GM12878 (cell line): ENCODE measurements around the gene FHOD3. TPM values are rescaled to one million over a fixed set of nuclear protein-coding genes. Genes with fewer than 3 reads are reported as not detected.

ENCODE experiments used
- ATAC-seq: fragments of 200-7000 bp; cut with Tn5 transposase; 3 replicates; pipeline ENCODE4 v1.9.1; 2020; ENCODE audit warnings: mild to moderate bottlenecking, moderate library complexity
- BruUV-seq: library from RNA; stranded (reverse); fragments of 400-500 nt; replicated peaks from 2 replicates; lab custom pipeline; 2021; lab: Mats Ljungman, UMichigan
- CTCF ChIA-PET: fragments of 300-600 bp; sonication (Branson Sonifier 250); formaldehyde crosslinking; extraction: SDS; loops from one replicate; lab custom pipeline; 2021; ENCODE audit warnings: inconsistent platforms; lab: Yijun Ruan, JAX
- POLR2A ChIA-PET: fragments of 350-600 bp; formaldehyde crosslinking; extraction: SDS; loops from one replicate; lab custom pipeline; 2021; ENCODE audit warnings: inconsistent platforms; lab: Charles Lee
- RAD21 ChIA-PET: fragments of 300-600 bp; sonication (Branson Sonifier 250); formaldehyde crosslinking; loops from one replicate; lab custom pipeline; 2023; ENCODE audit warnings: antibody characterized with exemption; ENCODE audit not compliant: unreplicated experiment; lab: Charles Lee
- SMC1A ChIA-PET: fragments of 300-600 bp; sonication (Branson Sonifier 250); formaldehyde crosslinking; loops from one replicate; lab custom pipeline; 2023; ENCODE audit not compliant: unreplicated experiment, uncharacterized antibody; lab: Charles Lee
- DNase-seq: peaks from one replicate; pipeline ENCODE4 v3.0.0-alpha.2; 2011; ENCODE audit warnings: low read depth, low spot score
- FAIRE-seq: peaks from 3 replicates; lab custom pipeline; 2011; peaks lifted over from hg19 to GRCh38; lab: Jason Lieb, UNC
- H2AFZ ChIP-seq: 2 replicates; pipeline ENCODE4 v1.6.0; 2011; ENCODE audit warnings: low read depth, low read length, control low read depth; ENCODE audit not compliant: control insufficient read depth
- H3K27ac ChIP-seq: 2 replicates; pipeline ENCODE4 v1.5.1; 2011; ENCODE audit warnings: control low read depth; ENCODE audit not compliant: control insufficient read depth, insufficient read depth
- H3K27me3 ChIP-seq, 2 experiments: replicated peaks in 1 of 2; 2 replicates each; pipeline versions ENCODE4 v1.6.0 to v1.6.1; 2011; ENCODE audit warnings: low read length in 1 of 2; ENCODE audit not compliant: control insufficient read depth in 2 of 2, insufficient read depth in 2 of 2
- H3K36me3 ChIP-seq, 2 experiments: 2 replicates each; pipeline ENCODE4 v1.5.1; 2011; ENCODE audit warnings: low read length in 1 of 2; ENCODE audit not compliant: control insufficient read depth in 2 of 2, insufficient read depth in 2 of 2
- H3K4me1 ChIP-seq: 2 replicates; pipeline ENCODE4 v1.6.1; 2011; ENCODE audit warnings: mild to moderate bottlenecking, low read length, moderate library complexity, mixed read lengths; ENCODE audit not compliant: control insufficient read depth, insufficient read depth
- H3K4me2 ChIP-seq: 2 replicates; pipeline ENCODE4 v1.6.0; 2011; ENCODE audit warnings: control low read depth; ENCODE audit not compliant: control insufficient read depth, insufficient read depth
- H3K4me3 ChIP-seq: fragments of 200-600 bp; sonication (generic); 2 replicates; pipeline ENCODE4 v1.5.1; 2016
- H3K79me2 ChIP-seq: 2 replicates; pipeline ENCODE4 v1.6.0; 2011; ENCODE audit warnings: low read length; ENCODE audit not compliant: control insufficient read depth, insufficient read depth
- H3K9ac ChIP-seq: 2 replicates; pipeline ENCODE4 v1.8.0; 2011; ENCODE audit warnings: low read length, control low read depth, mixed read lengths; ENCODE audit not compliant: control insufficient read depth, insufficient read depth
- H3K9me3 ChIP-seq: replicated peaks from 3 replicates; pipeline ENCODE4 v1.5.1; 2011; ENCODE audit warnings: mild to moderate bottlenecking, low read length; ENCODE audit not compliant: control insufficient read depth, insufficient read depth
- H4K20me1 ChIP-seq: 2 replicates; pipeline ENCODE4 v1.6.0; 2011; ENCODE audit not compliant: control insufficient read depth, insufficient read depth
- CBX5 ChIP-seq: sonication (generic); IDR thresholded peaks from 2 replicates; pipeline ENCODE4 v1.6.1; 2016; ENCODE audit warnings: low read depth, moderate library complexity, mild to moderate bottlenecking, inconsistent platforms
- CHD2 ChIP-seq: IDR thresholded peaks from 2 replicates; pipeline ENCODE4 v1.6.1; 2011; ENCODE audit warnings: low read depth, low read length, improper control_type of control experiment, borderline replicate concordance
- EGR1 ChIP-seq, 2 experiments: IDR thresholded peaks; 1 replicate in 1 of 2; 2 replicates in 1 of 2; pipeline ENCODE4 v1.6.1; 2011 to 2012; ENCODE audit warnings: low read depth in 2 of 2, low read length in 2 of 2, borderline replicate concordance in 1 of 2, mild to moderate bottlenecking in 1 of 2, moderate library complexity in 1 of 2
- ETV6 ChIP-seq, 2 experiments: fragments of 450-650 bp in 1 of 2; IDR thresholded peaks in 1 of 2; conservative IDR thresholded peaks in 1 of 2; 2 replicates each; pipeline ENCODE4 v1.6.1; 2014; ENCODE audit warnings: antibody characterized with exemption in 1 of 2, borderline replicate concordance in 1 of 2, low read depth in 1 of 2, mild to moderate bottlenecking in 1 of 2, moderate library complexity in 1 of 2
- EZH2 ChIP-seq: IDR thresholded peaks from 2 replicates; pipeline ENCODE4 v1.6.1; 2012; ENCODE audit warnings: low read depth, mild to moderate bottlenecking, control low read depth, inconsistent platforms, low read length, borderline replicate concordance; ENCODE audit not compliant: control insufficient read depth
- IKZF1 ChIP-seq: fragments of 450-650 bp; conservative IDR thresholded peaks from 2 replicates; pipeline ENCODE4 v1.6.1; 2017; ENCODE audit warnings: antibody characterized with exemption, mild to moderate bottlenecking
- NBN ChIP-seq: fragments of 450-650 bp; IDR thresholded peaks from 2 replicates; pipeline ENCODE4 v1.6.1; 2016
- SIN3A ChIP-seq: IDR thresholded peaks from 2 replicates; pipeline ENCODE4 v1.6.1; 2012; ENCODE audit warnings: low read depth, low read length, improper control_type of control experiment
- SMC3 ChIP-seq: IDR thresholded peaks from 2 replicates; pipeline ENCODE4 v1.6.1; 2011; ENCODE audit warnings: low read length, improper control_type of control experiment, borderline replicate concordance
- WGBS: methylation state at CpG from one replicate; pipeline ENCODE4 v1.1.6; 2016; ENCODE audit warnings: low lambda C conversion rate; ENCODE audit not compliant: insufficient replicate concordance, insufficient coverage; ENCODE audit errors: missing lambda C conversion rate; 5-methylcytosine and 5-hydroxymethylcytosine counted together
- in situ Hi-C: fragments of 300-500 bp; cut with MboI; formaldehyde crosslinking; loops from 9 replicates; pipeline ENCODE4 v1.14.3; 2018; ENCODE audit warnings: mixed read lengths
- intact Hi-C: fragments of 100-400 bp; cut with micrococcal nuclease; formaldehyde crosslinking; loops from one replicate; pipeline ENCODE4 v1.14.2; 2022; ENCODE audit not compliant: unreplicated experiment
- polyA plus RNA-seq, 11 experiments: library from polyadenylated mRNA; depleted of rRNA in 4 of 11; unstranded in 6 of 11; stranded (reverse) in 5 of 11; fragments of >200 nt; fragmentation: Nextera tagmentation in 4 of 11; fragmentation: Illumina TruSeq in 1 of 11; extraction: Ambion mirVana in 4 of 11; extraction: Trizol in 1 of 11; gene quantifications; 1 replicate in 1 of 11; 2 replicates in 10 of 11; pipeline versions ENCODE4 v1.2.1 to v1.2.3, GENCODE V29; 2011 to 2016; ENCODE audit warnings: inconsistent platforms in 2 of 11, missing spikeins in 2 of 11, low read depth in 1 of 11
- total RNA-seq, 4 experiments: library from RNA; depleted of rRNA in 3 of 4; stranded (reverse); fragments of >200 nt in 3 of 4; fragmentation: Illumina TruSeq in 1 of 4; extraction: Trizol in 1 of 4; gene quantifications; 2 replicates each; pipeline versions ENCODE4 v1.2.1 to v1.2.3, GENCODE V29; 2013 to 2021
- TF ChIP-seq, protein P1 (sequence below): IDR thresholded peaks from 2 replicates; pipeline ENCODE4 v1.6.1; 2012; ENCODE audit warnings: mild to moderate bottlenecking, low read depth, low read length

FHOD3 gene
- total and polyA plus RNA-seq, 10 of the 15 experiments (the other 5 are each of a cell fraction or from before 2014, with no cell fraction given): 0.77 to 26.7 (median 10.4) TPM

- no peak overlapping the region for H2AFZ ChIP-seq
- no peaks in the 10 kb centered on the region for H3K27me3 ChIP-seq
- no peaks in the 10 kb centered on the region for H3K9me3 ChIP-seq
- H3K36me3 ChIP-seq: no peaks in the 10 kb centered on the region
- no peak overlapping the region for H3K4me2 ChIP-seq
- intact Hi-C loops: no loop called here
- WGBS: 44% methylated on average over 10 of the region's 10 CpGs
- SMC1A ChIA-PET: interaction anchor here (1.4 kb wide), 1 partner anchor 9 kb away, joined by 3 read pairs; no protein-coding TSS in a partner anchor
- no peak overlapping the region for H3K4me3 ChIP-seq
- in situ Hi-C loops: no loop called here
- H3K4me1 ChIP-seq: no peaks in the 10 kb centered on the region
- H3K27ac ChIP-seq: no peak overlapping the region
- ATAC-seq (no peak), DNase-seq (no peak), FAIRE-seq (no peak)
- no TSS peak for BruUV-seq
- no peak overlapping the region for H3K9ac ChIP-seq
- CTCF ChIA-PET: interaction anchor here (0.7 kb wide), 2 partner anchors 10 to 121 kb away, joined by 3 to 5 read pairs; no protein-coding TSS in a partner anchor
- POLR2A ChIA-PET: no interaction called here
- H4K20me1 ChIP-seq: no peaks in the 10 kb centered on the region
- TF ChIP-seq EZH2 (no peak), CBX5 (no peak), EGR1 (IDR thresholded peaks at IDR 0.05; ENCODE audit: borderline replicate concordance in 1 of 2, low read depth in 2 of 2, low read length in 2 of 2) (no peak), IKZF1 (no peak), NBN (no peak), SMC3 (no peak), ETV6 (conservative IDR thresholded peaks at IDR 0.05 in 1 of 2, IDR thresholded peaks at IDR 0.05 in 1 of 2; ENCODE audit: borderline replicate concordance in 1 of 2, low read depth in 1 of 2) (no peak), CHD2 (no peak), SIN3A (no peak)
- TF ChIP-seq, protein P1, sequence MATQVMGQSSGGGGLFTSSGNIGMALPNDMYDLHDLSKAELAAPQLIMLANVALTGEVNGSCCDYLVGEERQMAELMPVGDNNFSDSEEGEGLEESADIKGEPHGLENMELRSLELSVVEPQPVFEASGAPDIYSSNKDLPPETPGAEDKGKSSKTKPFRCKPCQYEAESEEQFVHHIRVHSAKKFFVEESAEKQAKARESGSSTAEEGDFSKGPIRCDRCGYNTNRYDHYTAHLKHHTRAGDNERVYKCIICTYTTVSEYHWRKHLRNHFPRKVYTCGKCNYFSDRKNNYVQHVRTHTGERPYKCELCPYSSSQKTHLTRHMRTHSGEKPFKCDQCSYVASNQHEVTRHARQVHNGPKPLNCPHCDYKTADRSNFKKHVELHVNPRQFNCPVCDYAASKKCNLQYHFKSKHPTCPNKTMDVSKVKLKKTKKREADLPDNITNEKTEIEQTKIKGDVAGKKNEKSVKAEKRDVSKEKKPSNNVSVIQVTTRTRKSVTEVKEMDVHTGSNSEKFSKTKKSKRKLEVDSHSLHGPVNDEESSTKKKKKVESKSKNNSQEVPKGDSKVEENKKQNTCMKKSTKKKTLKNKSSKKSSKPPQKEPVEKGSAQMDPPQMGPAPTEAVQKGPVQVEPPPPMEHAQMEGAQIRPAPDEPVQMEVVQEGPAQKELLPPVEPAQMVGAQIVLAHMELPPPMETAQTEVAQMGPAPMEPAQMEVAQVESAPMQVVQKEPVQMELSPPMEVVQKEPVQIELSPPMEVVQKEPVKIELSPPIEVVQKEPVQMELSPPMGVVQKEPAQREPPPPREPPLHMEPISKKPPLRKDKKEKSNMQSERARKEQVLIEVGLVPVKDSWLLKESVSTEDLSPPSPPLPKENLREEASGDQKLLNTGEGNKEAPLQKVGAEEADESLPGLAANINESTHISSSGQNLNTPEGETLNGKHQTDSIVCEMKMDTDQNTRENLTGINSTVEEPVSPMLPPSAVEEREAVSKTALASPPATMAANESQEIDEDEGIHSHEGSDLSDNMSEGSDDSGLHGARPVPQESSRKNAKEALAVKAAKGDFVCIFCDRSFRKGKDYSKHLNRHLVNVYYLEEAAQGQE: no peak
- RAD21 ChIA-PET: no interaction called here
- no peaks in the 10 kb centered on the region for H3K79me2 ChIP-seq
Observed at GRCh38 chr18:36255072-36255698, 42.3 kb upstream of the FHOD3 start.
